GM12872 (cell line): Measurements from ENCODE around the gene CNTFR.

Experiments used
- CTCF ChIP-seq: IDR thresholded peaks from 3 replicates; pipeline ENCODE4 v1.5.1; 2011; ENCODE audit warnings: low read depth, mild to moderate bottlenecking, low read length, moderate library complexity; ENCODE audit not compliant: insufficient read depth

The CNTFR gene

GRCh38 chr9:34576597-34577399 is 12.7 kb downstream of the CNTFR start:
- no peak for TF ChIP-seq CTCF

- TF ChIP-seq CTCF = no peak
Observed at GRCh38 chr9:34575862-34576596, 13.5 kb downstream of the CNTFR start.

- no peak for TF ChIP-seq CTCF
Observed at GRCh38 chr9:34575241-34575640, 14.3 kb downstream of the CNTFR start.

- TF ChIP-seq CTCF = no peak
Observed at GRCh38 chr9:34574571-34574970, 15.0 kb downstream of the CNTFR start.

GRCh38 chr9:34573599-34574325 is 15.8 kb downstream of the CNTFR start:
- TF ChIP-seq CTCF = no peak

- TF ChIP-seq CTCF = no peak
Observed at GRCh38 chr9:34572628-34573027, 16.9 kb downstream of the CNTFR start.

- no peak for TF ChIP-seq CTCF
Observed at GRCh38 chr9:34572092-34572491, 17.4 kb downstream of the CNTFR start.
